DND-41 (cell line): Measurements from ENCODE around the gene MYH6.

ENCODE experiments used
- CTCF ChIP-seq: IDR thresholded peaks from 2 replicates; pipeline ENCODE4 v1.5.1; 2012; ENCODE audit warnings: borderline replicate concordance, low read length, moderate library complexity, mild to moderate bottlenecking; ENCODE audit not compliant: poor library complexity, severe bottlenecking; ENCODE audit errors: extremely low read depth
- EZH2 ChIP-seq: IDR thresholded peaks from 3 replicates; pipeline ENCODE4 v1.6.1; 2012; ENCODE audit warnings: borderline replicate concordance, low read depth, mild to moderate bottlenecking, moderate library complexity, low read length, inconsistent platforms; ENCODE audit not compliant: severe bottlenecking

GRCh38 chr14:23362200-23362599 lies 45.9 kb downstream of the MYH6 start:
- TF ChIP-seq CTCF (no peak), EZH2 (no peak)
